Panc1 (cell line): Measurements from ENCODE around the gene CWH43.
"Not testable (repeated sequence)": the region's sequence is repeated elsewhere in the genome, so short reads cannot be mapped to it uniquely, and the experiment has no call there.

Experiments
- POLR2AphosphoS5 ChIP-seq: IDR thresholded peaks from 2 replicates; pipeline ENCODE4 v1.6.1; 2012; ENCODE audit warnings: mild to moderate bottlenecking, low read depth, low read length, moderate library complexity
- TF ChIP-seq, protein P1 (sequence below): fragments of 450-650 bp; IDR thresholded peaks from 2 replicates; pipeline ENCODE4 v1.5.1; 2017; ENCODE audit warnings: mild to moderate bottlenecking

- TF ChIP-seq, protein P1, sequence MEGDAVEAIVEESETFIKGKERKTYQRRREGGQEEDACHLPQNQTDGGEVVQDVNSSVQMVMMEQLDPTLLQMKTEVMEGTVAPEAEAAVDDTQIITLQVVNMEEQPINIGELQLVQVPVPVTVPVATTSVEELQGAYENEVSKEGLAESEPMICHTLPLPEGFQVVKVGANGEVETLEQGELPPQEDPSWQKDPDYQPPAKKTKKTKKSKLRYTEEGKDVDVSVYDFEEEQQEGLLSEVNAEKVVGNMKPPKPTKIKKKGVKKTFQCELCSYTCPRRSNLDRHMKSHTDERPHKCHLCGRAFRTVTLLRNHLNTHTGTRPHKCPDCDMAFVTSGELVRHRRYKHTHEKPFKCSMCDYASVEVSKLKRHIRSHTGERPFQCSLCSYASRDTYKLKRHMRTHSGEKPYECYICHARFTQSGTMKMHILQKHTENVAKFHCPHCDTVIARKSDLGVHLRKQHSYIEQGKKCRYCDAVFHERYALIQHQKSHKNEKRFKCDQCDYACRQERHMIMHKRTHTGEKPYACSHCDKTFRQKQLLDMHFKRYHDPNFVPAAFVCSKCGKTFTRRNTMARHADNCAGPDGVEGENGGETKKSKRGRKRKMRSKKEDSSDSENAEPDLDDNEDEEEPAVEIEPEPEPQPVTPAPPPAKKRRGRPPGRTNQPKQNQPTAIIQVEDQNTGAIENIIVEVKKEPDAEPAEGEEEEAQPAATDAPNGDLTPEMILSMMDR: not testable (repeated sequence)
- not testable (repeated sequence) for TF ChIP-seq POLR2AphosphoS5
Observed at GRCh38 chr4:49092608-49093135, 106.6 kb downstream of the CWH43 start.
